Activated CD4-positive, alpha-beta T cell treated with anti-CD3 and anti-CD28 coated beads, Interleukin-2, amount 50 U/mL, for 1 hour (primary cell): ENCODE results near the gene FAM234B.
"Not testable (repeated sequence)": the region's sequence is repeated elsewhere in the genome, so short reads cannot be mapped to it uniquely, and the experiment has no call there.

Experiments used
- DNase-seq: peaks from one replicate; pipeline ENCODE4 v3.0.0-alpha.2; 2020

The FAM234B gene

GRCh38 chr12:13066014-13066413 lies 21.8 kb downstream of the FAM234B start:
- no peak for DNase-seq

DNA sequence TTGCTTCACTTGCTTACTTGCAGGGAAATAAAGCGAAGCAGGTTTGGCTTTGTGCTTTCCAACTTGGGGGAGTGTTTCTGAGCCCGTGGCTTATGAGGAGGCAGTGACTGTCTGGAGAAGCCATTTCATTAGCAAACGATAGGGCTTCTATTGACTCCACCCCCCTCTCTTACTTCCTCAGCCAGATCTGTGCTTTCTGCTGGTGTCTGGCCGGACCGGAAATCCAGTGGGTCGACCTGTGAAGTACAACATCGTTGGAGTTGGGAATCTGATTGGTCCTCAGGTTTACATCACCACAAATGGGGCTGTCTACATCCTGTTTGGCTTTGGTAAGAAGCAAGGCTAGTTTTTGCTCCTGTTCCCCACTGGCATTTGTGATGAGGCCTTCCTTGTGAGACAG lies 22.3 kb downstream of the FAM234B start:
- no peak for DNase-seq

GRCh38 chr12:13067322-13067721 lies 23.1 kb downstream of the FAM234B start:
- no peak for DNase-seq

- no peak for DNase-seq
Observed at GRCh38 chr12:13069380-13069779, 25.2 kb downstream of the FAM234B start.

GRCh38 chr12:13071305-13072280 lies 27.4 kb downstream of the FAM234B start:
- DNase-seq: no peak

- no peak for DNase-seq
Observed at GRCh38 chr12:13073173-13073572, 29.0 kb downstream of the FAM234B start.

DNA sequence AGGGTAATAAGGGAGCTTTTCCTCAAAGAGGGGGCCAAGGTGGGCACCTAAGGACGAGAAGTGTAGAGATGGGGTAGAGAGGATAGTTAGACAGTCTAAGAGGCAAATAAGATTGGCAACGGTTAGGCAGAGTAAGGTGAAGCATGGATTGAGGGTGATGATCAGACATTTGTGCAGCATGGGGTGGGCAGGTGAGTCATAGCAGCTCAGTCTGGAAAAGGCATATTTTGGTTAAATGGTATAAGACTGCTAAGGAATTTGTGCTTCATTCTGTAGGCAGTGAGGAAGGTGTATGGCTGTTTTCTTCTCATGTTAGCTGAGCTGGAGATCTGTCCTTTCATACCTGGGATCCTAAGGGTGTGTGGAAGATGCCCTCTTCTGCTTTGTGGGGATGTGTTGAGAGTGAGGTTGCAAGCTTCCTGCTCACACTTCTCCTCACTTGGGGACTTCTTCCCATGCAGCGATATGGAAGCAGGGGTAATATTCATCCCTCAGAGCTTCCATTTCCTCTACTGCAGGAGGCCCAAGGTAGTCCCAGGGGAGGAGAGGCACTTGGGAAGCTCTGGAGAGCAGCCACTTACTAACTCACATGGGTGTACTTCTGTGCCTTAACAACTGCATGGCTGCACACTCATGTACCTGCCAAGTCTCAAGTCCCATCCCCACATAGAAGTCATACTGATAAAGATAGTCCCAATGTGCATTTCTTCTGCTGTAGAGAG lies 30.4 kb downstream of the FAM234B start:
- DNase-seq: no peak

DNA sequence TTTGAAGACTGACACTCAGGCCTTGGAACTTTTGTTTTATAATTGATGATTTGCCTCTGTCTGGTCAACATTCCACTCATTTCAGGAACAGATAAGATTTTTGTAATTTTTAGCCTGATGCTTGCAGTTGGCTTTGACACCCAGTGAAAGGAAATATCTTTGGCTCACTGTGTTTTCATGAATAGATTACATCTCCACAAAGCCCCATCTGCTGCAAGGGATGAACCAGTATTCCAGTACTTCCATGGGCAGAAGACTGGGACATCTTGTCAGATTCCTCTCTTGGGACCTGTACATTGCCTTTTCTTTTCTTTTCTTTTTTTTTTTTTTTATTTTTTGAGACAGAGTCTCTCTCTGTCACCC lies 30.9 kb downstream of the FAM234B start:
- no peak for DNase-seq

DNA sequence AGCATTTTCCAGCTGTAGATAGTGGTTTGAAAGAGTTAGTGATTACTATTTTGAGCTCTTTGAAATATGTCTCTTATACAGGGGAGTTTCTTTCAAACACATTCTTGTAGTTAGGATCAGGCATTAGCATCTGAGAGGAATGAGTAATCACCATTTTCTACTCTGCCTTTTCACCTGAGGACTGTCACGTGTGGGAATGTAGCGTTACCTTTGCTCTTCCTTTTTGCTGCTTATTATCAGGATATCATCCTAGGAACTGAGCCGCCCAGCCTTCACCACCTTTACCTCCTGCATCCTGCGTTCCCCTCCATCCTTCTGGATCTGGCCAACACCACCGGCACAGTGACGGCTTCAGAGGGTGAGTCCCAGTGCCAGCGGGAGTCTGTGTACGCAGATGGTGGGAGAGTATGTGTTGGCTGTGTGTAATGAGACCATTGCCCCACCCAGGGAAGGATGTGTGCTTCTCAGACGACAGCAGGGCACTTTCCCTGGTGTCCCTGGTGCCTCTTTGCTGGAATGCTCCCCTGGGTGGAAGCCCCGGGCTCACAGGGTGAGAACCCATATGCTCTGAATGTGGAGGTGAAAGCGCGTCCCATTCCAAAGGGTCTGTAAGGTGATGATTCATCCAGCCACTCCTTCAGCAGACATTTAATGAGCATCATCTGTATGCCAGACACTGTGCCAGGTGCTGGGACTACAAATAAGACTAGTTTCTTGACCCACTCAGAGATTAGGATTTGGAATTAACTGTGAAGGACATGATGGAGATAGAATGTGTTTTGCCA lies 31.8 kb downstream of the FAM234B start:
- no peak for DNase-seq

- DNase-seq: no peak
Observed at GRCh38 chr12:13079440-13079906, 35.3 kb downstream of the FAM234B start.

DNA sequence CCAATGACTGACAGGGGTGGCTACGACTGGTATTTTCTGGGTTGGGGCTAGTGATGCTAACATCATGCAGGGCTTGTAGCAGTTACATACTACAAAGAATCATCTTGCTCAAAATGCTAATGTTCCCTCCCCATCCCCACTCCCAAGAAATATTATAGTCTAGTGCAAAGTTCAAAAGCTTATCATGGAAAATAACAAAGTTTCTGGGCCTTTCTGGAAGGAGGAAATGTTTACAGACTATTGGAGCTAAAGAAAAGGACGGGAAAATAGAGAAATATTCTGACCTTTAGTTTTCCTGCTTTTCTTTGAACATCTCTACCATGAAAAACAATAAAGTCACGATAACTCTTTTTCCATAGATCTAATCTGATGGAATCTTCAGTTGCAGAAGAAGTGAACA lies 36.1 kb downstream of the FAM234B start:
- no peak for DNase-seq

DNA sequence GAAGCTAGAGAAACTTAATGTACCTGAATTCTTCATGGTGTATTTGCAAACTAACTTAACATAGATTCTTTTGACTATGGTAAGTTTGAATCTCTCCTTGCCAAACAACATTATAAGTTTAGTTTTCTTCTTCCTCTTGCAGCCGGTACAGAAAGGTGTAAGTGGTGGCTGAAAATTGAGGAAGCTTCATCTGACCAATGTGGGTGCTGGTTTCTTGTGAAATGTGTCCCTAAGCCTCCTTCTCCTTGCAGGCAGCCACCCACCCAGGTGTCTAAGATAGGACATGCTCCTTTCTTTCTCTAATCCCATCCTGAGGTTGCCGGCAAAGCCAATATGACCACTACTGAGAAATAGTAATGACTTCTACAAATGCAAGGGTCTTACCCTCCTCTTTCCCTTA lies 38.7 kb downstream of the FAM234B start:
- no peak for DNase-seq

- DNase-seq: not testable (repeated sequence)
Observed at GRCh38 chr12:13083638-13084037, 39.5 kb downstream of the FAM234B start.

DNA sequence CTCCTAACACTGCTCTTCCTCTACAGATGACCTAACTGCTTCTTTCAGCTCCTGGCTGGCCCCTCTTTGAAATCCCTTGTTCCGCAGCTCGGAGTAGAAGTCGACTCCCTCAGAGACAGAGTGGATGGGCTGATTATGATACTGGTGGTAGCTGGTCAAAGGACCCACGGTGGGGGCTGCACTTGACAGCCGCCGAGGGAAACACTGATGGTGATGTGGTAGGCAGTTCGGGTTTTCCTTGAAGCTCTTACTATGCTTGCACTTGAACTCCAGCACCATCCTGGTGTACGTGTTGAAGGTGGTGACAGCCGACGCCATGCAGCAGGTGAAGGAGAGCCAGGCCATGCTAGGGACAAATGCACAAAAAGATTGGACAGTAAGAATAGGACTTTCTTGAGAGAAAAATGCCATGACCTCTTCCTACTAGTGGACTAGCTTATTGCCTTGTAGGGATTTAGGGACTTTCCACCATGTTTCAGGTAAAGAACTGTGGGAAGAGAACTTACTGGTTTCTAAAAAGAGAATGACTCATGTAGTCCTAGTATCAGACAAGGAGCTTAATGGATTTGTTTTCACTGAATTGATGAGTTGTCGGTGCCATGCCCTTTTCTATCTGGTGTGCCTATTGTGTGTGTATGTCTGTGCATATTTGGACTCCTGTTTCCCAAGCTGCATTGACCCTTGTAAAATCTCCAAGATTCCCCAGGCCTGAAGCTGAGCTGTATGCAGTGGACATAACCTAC lies 40.9 kb downstream of the FAM234B start:
- DNase-seq: no peak

- no peak for DNase-seq
Observed at GRCh38 chr12:13085968-13086686, 41.9 kb downstream of the FAM234B start.

DNA sequence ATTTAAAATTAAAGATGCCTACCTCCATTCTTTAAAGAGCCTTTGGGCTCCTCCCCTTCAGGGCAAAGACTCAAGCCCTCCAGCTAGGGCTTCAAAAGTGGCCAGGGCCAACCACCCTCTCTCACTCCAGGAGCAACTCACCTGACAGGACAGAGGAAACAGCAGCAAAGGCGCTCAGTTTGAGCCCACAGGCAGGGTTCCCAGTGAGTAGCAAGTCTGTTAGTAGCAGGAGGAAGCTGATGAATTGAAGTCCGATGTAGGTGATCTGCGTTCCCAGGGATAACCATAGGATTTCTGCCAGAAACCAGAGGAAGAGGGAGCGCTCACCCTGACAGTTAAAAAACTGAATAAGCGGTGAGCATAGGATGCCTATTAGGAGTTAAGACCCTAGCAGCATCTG lies 43.6 kb downstream of the FAM234B start:
- no peak for DNase-seq

- no peak for DNase-seq
Observed at GRCh38 chr12:13088496-13088895, 44.3 kb downstream of the FAM234B start.

DNA sequence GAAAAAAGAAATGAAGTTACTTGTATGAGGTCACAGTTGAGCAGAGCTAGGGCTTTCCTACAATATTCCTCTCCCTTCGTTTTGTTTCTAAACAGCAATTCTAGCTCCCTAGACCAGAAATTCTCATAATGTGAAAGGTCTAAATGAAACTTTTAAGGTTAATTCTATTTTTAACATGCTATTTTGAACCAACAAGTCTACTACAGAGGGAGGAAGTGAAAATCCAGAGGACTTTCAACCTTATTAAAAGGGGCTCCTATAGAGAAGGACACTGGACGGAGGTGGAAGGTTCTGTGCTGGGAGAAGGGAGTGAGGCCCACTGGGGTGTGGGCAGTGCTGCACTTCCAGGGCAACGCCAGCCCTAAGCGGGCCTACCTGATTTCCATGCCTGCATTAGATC lies 45.9 kb downstream of the FAM234B start:
- DNase-seq: no peak

DNA sequence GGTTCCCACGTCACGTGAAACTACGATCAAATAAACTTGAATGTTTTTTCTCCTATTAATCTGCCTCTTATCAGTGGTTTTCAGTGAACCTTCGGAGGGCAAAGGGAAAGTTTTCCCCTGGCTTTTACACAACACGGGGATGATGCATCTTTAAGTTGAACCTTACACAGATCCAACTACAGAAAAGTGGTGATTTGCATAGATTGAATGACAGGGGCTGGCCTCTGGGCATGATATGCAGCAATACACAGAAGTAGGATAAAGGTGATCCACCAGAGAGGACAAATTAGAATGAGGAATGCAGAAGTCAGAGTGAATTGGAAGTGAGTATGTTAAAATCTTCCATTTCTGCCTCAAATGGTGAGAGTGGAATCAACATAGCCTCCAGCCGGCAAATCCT lies 47.7 kb downstream of the FAM234B start:
- DNase-seq: no peak

DNA sequence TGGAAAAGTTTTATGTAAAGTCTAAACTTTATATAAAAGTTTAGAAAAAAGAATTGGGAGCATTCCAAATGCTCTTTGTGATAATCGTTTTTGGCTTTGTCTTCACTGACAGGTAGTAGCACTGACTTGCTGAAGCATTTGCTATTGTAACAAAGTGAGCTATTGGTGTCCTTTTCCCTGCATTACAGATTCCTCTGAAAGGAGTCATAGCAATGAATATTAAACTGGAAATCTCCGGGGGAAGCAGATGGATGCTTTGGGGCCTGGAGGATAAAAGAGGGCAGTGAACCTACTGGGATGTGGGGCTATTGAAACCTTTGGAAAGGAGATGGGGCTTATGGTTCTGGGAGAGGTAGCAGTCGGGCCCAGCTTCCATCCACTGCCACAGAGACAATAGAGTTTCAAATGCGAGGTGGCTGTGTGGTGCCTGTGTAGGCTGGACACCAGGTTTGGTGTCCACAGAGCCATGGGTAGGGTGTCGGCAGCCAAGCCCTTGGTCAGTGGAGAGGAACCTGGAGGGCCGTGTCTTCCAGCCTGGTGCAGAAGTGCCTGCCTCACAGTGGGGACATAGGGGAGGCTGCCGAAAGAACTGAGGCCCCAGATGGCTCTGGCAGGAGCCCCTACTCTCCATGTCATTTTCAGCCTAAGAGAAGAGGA lies 49.1 kb downstream of the FAM234B start:
- no peak for DNase-seq

GRCh38 chr12:13093848-13094220 lies 49.7 kb downstream of the FAM234B start:
- DNase-seq: no peak
